H1 (cell line): ENCODE results near the gene LHFPL3. TPM values are rescaled to one million over a fixed set of nuclear protein-coding genes. Genes with fewer than 3 reads are reported as not detected.

ENCODE experiments used
- CTCF ChIA-PET: fragments of 300-600 bp; sonication (Branson Sonifier 250); formaldehyde crosslinking; loops from one replicate; lab custom pipeline; 2021; ENCODE audit not compliant: partially characterized antibody; lab: Charles Lee
- POLR2A ChIA-PET: fragments of 300-600 bp; sonication (Branson Sonifier 250); formaldehyde crosslinking; loops from one replicate; lab custom pipeline; 2021; ENCODE audit warnings: inconsistent platforms; ENCODE audit not compliant: partially characterized antibody; lab: Charles Lee
- DNase-seq, 2 experiments: peaks; one replicate each; pipeline versions ENCODE4 v3.0.0 to v3.0.0-alpha.2; 2010 to 2022; ENCODE audit warnings: low spot score in 2 of 2, low read depth in 1 of 2, mixed read lengths in 1 of 2
- FAIRE-seq: peaks from 2 replicates; lab custom pipeline; 2011; peaks lifted over from hg19 to GRCh38; lab: Jason Lieb, UNC
- H2AFZ ChIP-seq: 2 replicates; pipeline ENCODE4 v1.8.1; 2012; ENCODE audit warnings: low read length, inconsistent platforms
- H2AK5ac ChIP-seq: 2 replicates; pipeline ENCODE4 v1.6.1; 2013; ENCODE audit warnings: low read depth, low read length
- H2BK120ac ChIP-seq: replicated peaks from 2 replicates; pipeline ENCODE3; 2013; ENCODE audit warnings: low read depth, low read length, inconsistent platforms
- H2BK12ac ChIP-seq: 2 replicates; pipeline ENCODE4 v1.6.1; 2013; ENCODE audit warnings: low read depth, low read length
- H2BK15ac ChIP-seq: 2 replicates; pipeline ENCODE4 v1.6.1; 2013; ENCODE audit warnings: low read length
- H2BK20ac ChIP-seq: 2 replicates; pipeline ENCODE4 v1.6.1; 2013; ENCODE audit warnings: low read length
- H2BK5ac ChIP-seq: 2 replicates; pipeline ENCODE4 v1.6.1; 2013; ENCODE audit warnings: low read depth, low read length
- H3K14ac ChIP-seq: 2 replicates; pipeline ENCODE4 v1.6.1; 2013; ENCODE audit warnings: inconsistent platforms; ENCODE audit not compliant: insufficient read length
- H3K18ac ChIP-seq: 2 replicates; pipeline ENCODE4 v1.6.1; 2013; ENCODE audit warnings: low read length; ENCODE audit errors: extremely low read depth
- H3K23ac ChIP-seq: 2 replicates; pipeline ENCODE4 v1.6.1; 2013; ENCODE audit warnings: inconsistent platforms; ENCODE audit not compliant: insufficient read length
- H3K23me2 ChIP-seq: 2 replicates; pipeline ENCODE4 v1.6.1; 2013; ENCODE audit warnings: low read depth, low read length
- H3K27ac ChIP-seq: 2 replicates; pipeline ENCODE4 v1.6.1; 2011; ENCODE audit warnings: low read depth, low read length, inconsistent platforms
- H3K27me3 ChIP-seq, 4 experiments: replicated peaks in 1 of 4; 1 replicate in 1 of 4; 2 replicates in 3 of 4; pipeline versions ENCODE4 v1.6.1 to v1.8.1; 2011 to 2013; ENCODE audit warnings: low read length in 3 of 4, mild to moderate bottlenecking in 3 of 4, inconsistent platforms in 2 of 4, mixed read lengths in 2 of 4, moderate library complexity in 1 of 4; ENCODE audit not compliant: control insufficient read depth in 3 of 4, insufficient read depth in 3 of 4; ENCODE audit errors: extremely low read depth in 1 of 4
- H3K36me3 ChIP-seq, 4 experiments: 2 replicates each; pipeline versions ENCODE4 v1.6.1 to v1.8.1; 2011 to 2013; ENCODE audit warnings: mild to moderate bottlenecking in 4 of 4, low read length in 3 of 4, moderate library complexity in 2 of 4, control low read depth in 1 of 4, inconsistent platforms in 1 of 4; ENCODE audit not compliant: insufficient read depth in 4 of 4, control insufficient read depth in 2 of 4
- H3K4ac ChIP-seq: replicated peaks from 2 replicates; pipeline ENCODE3; 2013; ENCODE audit warnings: low read length, low read depth, mixed read lengths, inconsistent platforms; ENCODE audit not compliant: insufficient read length
- H3K4me1 ChIP-seq, 4 experiments: replicated peaks in 1 of 4; 1 replicate in 1 of 4; 2 replicates in 3 of 4; pipeline versions ENCODE4 v1.6.1 to v1.8.1; 2011 to 2013; ENCODE audit warnings: low read length in 3 of 4, inconsistent platforms in 2 of 4, mixed read lengths in 1 of 4; ENCODE audit not compliant: insufficient read depth in 4 of 4, control insufficient read depth in 3 of 4
- H3K4me2 ChIP-seq, 2 experiments: 2 replicates each; pipeline versions ENCODE4 v1.6.1 to v1.8.1; 2011 to 2013; ENCODE audit warnings: low read depth in 2 of 2, low read length in 2 of 2, control low read depth in 1 of 2, inconsistent platforms in 1 of 2, mild to moderate bottlenecking in 1 of 2; ENCODE audit not compliant: insufficient read depth in 1 of 2
- H3K4me3 ChIP-seq, 4 experiments: fragments of 200-600, 300-600 bp in 1 of 4; sonication (generic), shearing (Covaris generic), sonication (Bioruptor Twin) in 1 of 4; 2 replicates each; pipeline versions ENCODE4 v1.5.1 to v1.8.1; 2011 to 2016; ENCODE audit warnings: low read length in 4 of 4, low read depth in 3 of 4, control low read depth in 2 of 4, inconsistent platforms in 2 of 4, mild to moderate bottlenecking in 2 of 4, mixed read lengths in 1 of 4, moderate library complexity in 1 of 4; ENCODE audit not compliant: insufficient read depth in 2 of 4; ENCODE audit errors: extremely low read depth in 1 of 4
- H3K56ac ChIP-seq: replicated peaks from 2 replicates; pipeline ENCODE3; 2013; ENCODE audit warnings: low read depth, mild to moderate bottlenecking, mixed read lengths, low read length, inconsistent platforms; ENCODE audit not compliant: insufficient read length
- H3K79me1 ChIP-seq: 2 replicates; pipeline ENCODE4 v1.6.1; 2013; ENCODE audit warnings: low read depth, low read length, control low read depth
- H3K79me2 ChIP-seq, 2 experiments: 2 replicates each; pipeline versions ENCODE4 v1.6.1 to v1.8.1; 2012 to 2013; ENCODE audit warnings: low read length in 2 of 2, mild to moderate bottlenecking in 2 of 2, inconsistent platforms in 1 of 2; ENCODE audit not compliant: insufficient read depth in 2 of 2, control insufficient read depth in 1 of 2
- H3K9ac ChIP-seq, 4 experiments: replicated peaks in 1 of 4; 1 replicate in 1 of 4; 2 replicates in 3 of 4; pipeline versions ENCODE4 v1.6.1 to v1.8.1; 2011 to 2013; ENCODE audit warnings: low read depth in 3 of 4, low read length in 3 of 4, control low read depth in 2 of 4, mild to moderate bottlenecking in 2 of 4, moderate library complexity in 2 of 4, inconsistent platforms in 1 of 4; ENCODE audit errors: extremely low read depth in 1 of 4
- H3K9me3 ChIP-seq, 2 experiments: 2 replicates each; pipeline versions ENCODE4 v1.6.1 to v1.8.1; 2012 to 2013; ENCODE audit warnings: mild to moderate bottlenecking in 2 of 2, moderate library complexity in 2 of 2, control low read depth in 1 of 2, inconsistent platforms in 1 of 2, low read depth in 1 of 2, low read length in 1 of 2, mixed read lengths in 1 of 2; ENCODE audit not compliant: insufficient read depth in 2 of 2
- H4K20me1 ChIP-seq, 2 experiments: replicated peaks in 1 of 2; 2 replicates each; pipeline versions ENCODE3 to v1.8.1; 2011 to 2013; ENCODE audit warnings: inconsistent platforms in 2 of 2, low read length in 2 of 2, mild to moderate bottlenecking in 1 of 2; ENCODE audit not compliant: insufficient read depth in 2 of 2, control insufficient read depth in 1 of 2
- H4K5ac ChIP-seq: 2 replicates; pipeline ENCODE4 v1.6.1; 2013; ENCODE audit warnings: low read length, low read depth, mixed read lengths, inconsistent platforms; ENCODE audit not compliant: insufficient read length
- H4K8ac ChIP-seq: 2 replicates; pipeline ENCODE4 v1.8.0; 2013; ENCODE audit warnings: mild to moderate bottlenecking, moderate library complexity, low read length, inconsistent platforms; ENCODE audit not compliant: insufficient read depth; ENCODE audit errors: extremely low read depth
- H4K91ac ChIP-seq: replicated peaks from 2 replicates; pipeline ENCODE3; 2013; ENCODE audit warnings: low read length, mixed read lengths, inconsistent platforms; ENCODE audit not compliant: insufficient read length
- BACH1 ChIP-seq: IDR thresholded peaks from 2 replicates; pipeline ENCODE4 v1.6.1; 2012; ENCODE audit warnings: low read length, improper control_type of control experiment
- BCL11A ChIP-seq, 2 experiments: IDR thresholded peaks; one replicate each; pipeline ENCODE4 v1.6.1; 2011; ENCODE audit warnings: low read depth in 2 of 2, low read length in 2 of 2, mild to moderate bottlenecking in 2 of 2
- MAFK ChIP-seq: IDR thresholded peaks from 2 replicates; pipeline ENCODE4 v1.6.1; 2012; ENCODE audit warnings: low read depth, mild to moderate bottlenecking, improper control_type of control experiment, low read length
- RNF2 ChIP-seq: fragments of 200-900, 300-1000 bp; sonication (generic); IDR thresholded peaks from 2 replicates; pipeline ENCODE4 v1.7.1; 2016; ENCODE audit warnings: borderline replicate concordance, low read depth, mild to moderate bottlenecking, antibody characterized with exemption, low read length; ENCODE audit not compliant: poor library complexity, severe bottlenecking; ENCODE audit errors: missing control alignments
- SP4 ChIP-seq: IDR thresholded peaks from 2 replicates; pipeline ENCODE4 v1.6.1; 2012; ENCODE audit warnings: low read length, inconsistent platforms
- SUZ12 ChIP-seq: fragments of 200-600 bp; sonication (generic); IDR thresholded peaks from 2 replicates; pipeline ENCODE4 v1.6.1; 2012; ENCODE audit warnings: mild to moderate bottlenecking, inconsistent platforms, low read length, moderate library complexity, mixed read lengths
- TEAD4 ChIP-seq: IDR thresholded peaks from 2 replicates; pipeline ENCODE4 v1.6.1; 2012; ENCODE audit warnings: low read depth, low read length, inconsistent platforms, mixed read lengths
- USF2 ChIP-seq: IDR thresholded peaks from 2 replicates; pipeline ENCODE4 v1.6.1; 2011; ENCODE audit warnings: low read length, improper control_type of control experiment
- YY1 ChIP-seq: IDR thresholded peaks from 2 replicates; pipeline ENCODE4 v1.6.1; 2011; ENCODE audit warnings: low read depth, mild to moderate bottlenecking, low read length
- WGBS, 2 experiments: shearing (Covaris generic) in 1 of 2; methylation state at CpG; one replicate each; pipeline versions ENCODE4 v1.1.6 to v1.1.7; 2013 to 2015; ENCODE audit warnings: low lambda C conversion rate in 2 of 2, mixed read lengths in 2 of 2, inconsistent platforms in 1 of 2, low coverage in 1 of 2, missing lambda C conversion rate in 1 of 2; ENCODE audit not compliant: insufficient replicate concordance in 2 of 2, insufficient coverage in 1 of 2, insufficient read length in 1 of 2; ENCODE audit errors: extremely low coverage in 1 of 2, missing lambda C conversion rate in 1 of 2; 5-methylcytosine and 5-hydroxymethylcytosine counted together
- polyA plus RNA-seq, 7 experiments: library from polyadenylated mRNA; depleted of rRNA in 3 of 7; stranded (reverse) in 5 of 7; unstranded in 2 of 7; fragments of >200 nt in 5 of 7; fragments of 200-250 nt in 2 of 7; gene quantifications; 1 replicate in 5 of 7; 2 replicates in 1 of 7; 4 replicates in 1 of 7; pipeline versions ENCODE4 v1.2.1 to v1.2.3, GENCODE V29; 2011 to 2013; ENCODE audit warnings: missing spikeins in 2 of 7, mixed read lengths in 2 of 7
- total RNA-seq: library from RNA; stranded (reverse); fragmentation: NEBNext Ultra II Directional; extraction: Animal tissue kit (Norgen Biotek cat#: 25700); gene quantifications from 2 replicates; pipeline ENCODE4 v1.2.1, GENCODE V29; 2021

LHFPL3 gene
- total and polyA plus RNA-seq, 2 of the 8 experiments (the other 6 are each of a cell fraction or from before 2014, with no cell fraction given), result 0.24 to 0.50 TPM

DNA sequence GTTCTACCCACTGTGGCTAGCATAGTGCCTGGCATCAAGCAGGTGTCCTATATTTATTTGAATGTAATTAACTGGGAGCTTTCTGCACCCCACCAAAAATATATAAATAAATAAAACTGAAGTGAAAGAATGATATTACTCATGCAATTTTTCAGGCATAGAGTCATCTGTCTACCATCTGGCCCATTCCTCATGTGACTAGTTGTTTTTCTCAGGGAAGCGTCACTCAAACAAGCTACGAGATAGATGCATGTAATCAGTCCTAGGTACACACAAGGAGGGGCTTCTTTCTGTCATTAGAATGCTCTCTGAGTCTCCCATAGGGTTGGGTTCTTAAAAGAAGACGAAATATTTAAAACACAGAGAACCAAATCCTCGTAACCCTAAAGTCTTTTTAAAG, 430.1 kb downstream of the LHFPL3 start:
- H3K18ac ChIP-seq, result no peak overlapping the region
- no peak overlapping the region for H3K9ac ChIP-seq
- H4K91ac ChIP-seq, result no peak overlapping the region
- no peak overlapping the region for H3K4me2 ChIP-seq
- H3K4me1 ChIP-seq, result no peaks in the 10 kb centered on the region
- no peaks in the 10 kb centered on the region for H3K23me2 ChIP-seq
- H2BK12ac ChIP-seq, result no peak overlapping the region
- 96% methylated on average over 4 of the region's 4 CpGs; no CpG with 5 or more reads in 1 of the 2 experiments for WGBS, 2 experiments
- H3K14ac ChIP-seq, result no peak overlapping the region
- no peak overlapping the region for H2AFZ ChIP-seq
- H3K4ac ChIP-seq, result no peak overlapping the region
- H3K4me3 ChIP-seq, result no peak overlapping the region
- H2BK15ac ChIP-seq, result no peak overlapping the region
- no peaks in the 10 kb centered on the region for H3K36me3 ChIP-seq
- no peaks in the 10 kb centered on the region for H3K27me3 ChIP-seq
- no peak for FAIRE-seq
- no peaks in the 10 kb centered on the region for H3K79me2 ChIP-seq
- no peak overlapping the region for H3K56ac ChIP-seq
- no peak overlapping the region for H4K8ac ChIP-seq
- no peak for DNase-seq
- H4K5ac ChIP-seq, result no peak overlapping the region
- TF ChIP-seq TEAD4, result no peak
- no peak for TF ChIP-seq SP4
- TF ChIP-seq BCL11A (IDR thresholded peaks at IDR 0.05; ENCODE audit: low read depth in 2 of 2, low read length in 2 of 2), result no peak
- TF ChIP-seq USF2, result no peak
- no peak for TF ChIP-seq MAFK
- TF ChIP-seq BACH1, result no peak
- no peak for TF ChIP-seq RNF2
- no peak for TF ChIP-seq SUZ12
- no peak for TF ChIP-seq YY1
- H2BK120ac ChIP-seq, result no peak overlapping the region
- POLR2A ChIA-PET, result no interaction called here
- CTCF ChIA-PET, result interaction anchor here (1.0 to 1.3 kb wide), 3 partner anchors 91 to 104 kb away, joined by 3 read pairs; no protein-coding TSS in a partner anchor
- H2BK5ac ChIP-seq, result no peak overlapping the region
- no peak overlapping the region for H2BK20ac ChIP-seq
- no peak overlapping the region for H2AK5ac ChIP-seq
- no peak overlapping the region for H3K27ac ChIP-seq
- H3K23ac ChIP-seq, result no peak overlapping the region
- H3K79me1 ChIP-seq, result no peaks in the 10 kb centered on the region
- no peaks in the 10 kb centered on the region for H4K20me1 ChIP-seq
- no peaks in the 10 kb centered on the region; a peak in 1 of 4 replicates for H3K9me3 ChIP-seq
